H9 (cell line): ENCODE measurements around the gene HES3. TPM values are rescaled to one million over a fixed set of nuclear protein-coding genes. Genes with fewer than 3 reads are reported as not detected.

ENCODE experiments used
- DNase-seq: peaks from one replicate; pipeline ENCODE4 v3.0.0-alpha.2; 2017
- H2AFZ ChIP-seq: one replicate; pipeline ENCODE4 v1.6.1; 2013; ENCODE audit warnings: mild to moderate bottlenecking, low read length, control low read depth, moderate library complexity
- H2AK5ac ChIP-seq: 2 replicates; pipeline ENCODE4 v1.6.1; 2013; ENCODE audit warnings: low read length, control low read depth, mixed read lengths; ENCODE audit not compliant: insufficient read length
- H2BK120ac ChIP-seq: one replicate; pipeline ENCODE4 v1.6.1; 2013; ENCODE audit warnings: low read depth, mild to moderate bottlenecking, low read length, control low read depth, inconsistent platforms; ENCODE audit not compliant: poor library complexity, severe bottlenecking
- H2BK12ac ChIP-seq: 2 replicates; pipeline ENCODE4 v1.6.1; 2013; ENCODE audit warnings: low read length, control low read depth, mixed read lengths, low read depth; ENCODE audit not compliant: insufficient read length
- H2BK15ac ChIP-seq: 2 replicates; pipeline ENCODE4 v1.6.1; 2013; ENCODE audit warnings: low read depth, low read length, control low read depth
- H2BK20ac ChIP-seq: one replicate; pipeline ENCODE4 v1.6.1; 2013; ENCODE audit warnings: low read depth, mild to moderate bottlenecking, low read length, control low read depth, inconsistent platforms; ENCODE audit not compliant: poor library complexity, severe bottlenecking
- H2BK5ac ChIP-seq: 2 replicates; pipeline ENCODE4 v1.6.1; 2013; ENCODE audit warnings: low read length, control low read depth, mixed read lengths; ENCODE audit not compliant: insufficient read length
- H3K14ac ChIP-seq: 2 replicates; pipeline ENCODE4 v1.6.1; 2013; ENCODE audit warnings: low read length, control low read depth; ENCODE audit not compliant: insufficient read depth
- H3K18ac ChIP-seq: 2 replicates; pipeline ENCODE4 v1.6.1; 2013; ENCODE audit warnings: low read depth, mild to moderate bottlenecking, mixed read lengths, low read length, control low read depth; ENCODE audit not compliant: insufficient read length
- H3K23ac ChIP-seq: 2 replicates; pipeline ENCODE4 v1.6.1; 2013; ENCODE audit warnings: low read length, control low read depth, mixed read lengths, low read depth; ENCODE audit not compliant: insufficient read length
- H3K23me2 ChIP-seq: 2 replicates; pipeline ENCODE4 v1.6.1; 2013; ENCODE audit warnings: low read depth, mild to moderate bottlenecking, mixed read lengths, low read length, control low read depth; ENCODE audit not compliant: insufficient read length, poor library complexity, severe bottlenecking
- H3K27ac ChIP-seq: 2 replicates; pipeline ENCODE4 v1.5.1; 2013; ENCODE audit warnings: low read length, control low read depth, mixed read lengths, low read depth; ENCODE audit not compliant: insufficient read length
- H3K27me3 ChIP-seq: 2 replicates; pipeline ENCODE4 v1.6.1; 2013; ENCODE audit warnings: low read length, control low read depth, inconsistent platforms; ENCODE audit not compliant: insufficient read depth
- H3K4ac ChIP-seq: 2 replicates; pipeline ENCODE4 v1.6.1; 2013; ENCODE audit warnings: low read depth, mild to moderate bottlenecking, control low read depth, inconsistent platforms, low read length, moderate library complexity
- H3K4me1 ChIP-seq: 2 replicates; pipeline ENCODE4 v1.6.1; 2013; ENCODE audit warnings: low read length, control low read depth, inconsistent platforms; ENCODE audit not compliant: insufficient read depth
- H3K4me2 ChIP-seq: 2 replicates; pipeline ENCODE4 v1.6.1; 2013; ENCODE audit warnings: low read length, control low read depth, mixed read lengths; ENCODE audit not compliant: insufficient read length, insufficient read depth
- H3K56ac ChIP-seq: 2 replicates; pipeline ENCODE4 v1.6.1; 2013; ENCODE audit warnings: low read depth, mild to moderate bottlenecking, mixed read lengths, low read length, control low read depth; ENCODE audit not compliant: insufficient read length
- H3K79me1 ChIP-seq: 2 replicates; pipeline ENCODE4 v1.6.1; 2013; ENCODE audit warnings: low read depth, mild to moderate bottlenecking, moderate library complexity, low read length, control low read depth, inconsistent platforms; ENCODE audit not compliant: insufficient read depth, poor library complexity, severe bottlenecking
- H3K79me2 ChIP-seq: 2 replicates; pipeline ENCODE4 v1.6.1; 2013; ENCODE audit warnings: low read length, control low read depth, inconsistent platforms; ENCODE audit not compliant: insufficient read depth
- H3K9ac ChIP-seq: 2 replicates; pipeline ENCODE4 v1.6.1; 2013; ENCODE audit warnings: low read length, control low read depth, mixed read lengths; ENCODE audit not compliant: insufficient read length; ENCODE audit errors: extremely low read depth
- H3K9me3 ChIP-seq: one replicate; pipeline ENCODE4 v1.6.1; 2013; ENCODE audit warnings: low read depth, low read length, inconsistent platforms; ENCODE audit not compliant: control insufficient read depth
- H3T11ph ChIP-seq: one replicate; pipeline ENCODE4 v1.6.1; 2013; ENCODE audit warnings: mild to moderate bottlenecking, low read length, control low read depth, inconsistent platforms
- H4K20me1 ChIP-seq: one replicate; pipeline ENCODE4 v1.6.1; 2013; ENCODE audit not compliant: control insufficient read depth, insufficient read length, insufficient read depth
- H4K5ac ChIP-seq: 2 replicates; pipeline ENCODE4 v1.6.1; 2013; ENCODE audit warnings: low read depth, mild to moderate bottlenecking, mixed read lengths, low read length, control low read depth; ENCODE audit not compliant: insufficient read length
- H4K8ac ChIP-seq: replicated peaks from 2 replicates; pipeline ENCODE4 v1.6.1; 2013; ENCODE audit warnings: low read length, control low read depth, mixed read lengths, low read depth; ENCODE audit not compliant: insufficient read length
- H4K91ac ChIP-seq: 2 replicates; pipeline ENCODE4 v1.6.1; 2013; ENCODE audit warnings: low read depth, mild to moderate bottlenecking, moderate library complexity, mixed read lengths, low read length, control low read depth; ENCODE audit not compliant: insufficient read length
- H3K27ac Mint-ChIP-seq, 3 experiments: 2 replicates in 2 of 3; 3 replicates in 1 of 3; pipeline ENCODE4 v1.8.0; 2020 to 2021; ENCODE audit warnings: mixed read lengths in 3 of 3, mild to moderate bottlenecking in 1 of 3, moderate library complexity in 1 of 3
- H3K27me3 Mint-ChIP-seq: 2 replicates; pipeline ENCODE4 v1.8.0; 2021; ENCODE audit warnings: low read depth, mild to moderate bottlenecking, moderate library complexity, mixed read lengths
- H3K36me3 Mint-ChIP-seq, 3 experiments: 2 replicates in 2 of 3; 3 replicates in 1 of 3; pipeline ENCODE4 v1.8.0; 2020 to 2021; ENCODE audit warnings: low read depth in 3 of 3, mixed read lengths in 3 of 3; ENCODE audit not compliant: insufficient read depth in 1 of 3
- H3K4me1 Mint-ChIP-seq, 2 experiments: 2 replicates each; pipeline ENCODE4 v1.8.0; 2020; ENCODE audit warnings: mixed read lengths in 2 of 2
- H3K4me3 Mint-ChIP-seq, 2 experiments: 2 replicates in 1 of 2; 3 replicates in 1 of 2; pipeline ENCODE4 v1.8.0; 2020 to 2021; ENCODE audit warnings: mild to moderate bottlenecking in 2 of 2, mixed read lengths in 2 of 2, moderate library complexity in 1 of 2
- H3K9me3 Mint-ChIP-seq, 2 experiments: 2 replicates in 1 of 2; 3 replicates in 1 of 2; pipeline ENCODE4 v1.8.0; 2020; ENCODE audit warnings: mild to moderate bottlenecking in 2 of 2, mixed read lengths in 2 of 2, moderate library complexity in 1 of 2
- WGBS: extraction: QIAGEN DNeasy Blood & Tissue Kit; methylation state at CpG from one replicate; pipeline ENCODE4 v1.1.7; 2013; ENCODE audit warnings: missing lambda C conversion rate, low lambda C conversion rate, mixed read lengths; ENCODE audit not compliant: insufficient read length; ENCODE audit errors: extremely low coverage; 5-methylcytosine and 5-hydroxymethylcytosine counted together
- total RNA-seq: library from RNA; stranded (reverse); gene quantifications from 2 replicates; pipeline ENCODE4 v1.2.1, GENCODE V29; 2021
- TF ChIP-seq, protein P1 (sequence below): fragments of 200-600 bp; sonication (generic); conservative IDR thresholded peaks from 3 replicates; pipeline ENCODE4 v1.8.0; 2021; ENCODE audit warnings: antibody characterized with exemption, mild to moderate bottlenecking

Gene HES3
- total RNA-seq, 1 experiment from 2014 or later: 89.9 TPM

DNA sequence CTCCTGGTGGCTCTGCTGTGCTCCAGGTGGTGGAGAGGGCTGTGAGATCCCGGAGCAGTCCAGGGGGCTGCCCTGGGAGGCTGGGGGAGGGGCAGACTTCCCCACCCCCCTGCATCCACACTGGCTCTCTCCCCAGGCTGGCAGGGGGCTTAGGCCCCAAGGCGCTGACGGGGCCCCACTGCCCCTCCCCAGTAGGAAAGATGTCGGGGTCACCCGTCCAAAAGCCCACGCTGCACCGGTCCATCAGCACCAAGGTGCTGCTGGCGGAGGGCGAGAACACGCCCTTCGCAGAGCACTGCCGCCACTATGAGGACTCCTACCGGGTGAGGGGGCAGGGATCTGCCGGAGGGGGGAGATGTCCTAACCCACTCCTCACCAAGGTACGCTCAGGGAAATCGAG lies 32.2 kb upstream of the HES3 start:
- H3T11ph ChIP-seq: no peak overlapping the region
- H3K27me3 Mint-ChIP-seq: peaks cover 42% of the 10 kb centered on the region
- H3K4me2 ChIP-seq: no peak overlapping the region
- no peak overlapping the region for H3K4ac ChIP-seq
- TF ChIP-seq, protein P1, sequence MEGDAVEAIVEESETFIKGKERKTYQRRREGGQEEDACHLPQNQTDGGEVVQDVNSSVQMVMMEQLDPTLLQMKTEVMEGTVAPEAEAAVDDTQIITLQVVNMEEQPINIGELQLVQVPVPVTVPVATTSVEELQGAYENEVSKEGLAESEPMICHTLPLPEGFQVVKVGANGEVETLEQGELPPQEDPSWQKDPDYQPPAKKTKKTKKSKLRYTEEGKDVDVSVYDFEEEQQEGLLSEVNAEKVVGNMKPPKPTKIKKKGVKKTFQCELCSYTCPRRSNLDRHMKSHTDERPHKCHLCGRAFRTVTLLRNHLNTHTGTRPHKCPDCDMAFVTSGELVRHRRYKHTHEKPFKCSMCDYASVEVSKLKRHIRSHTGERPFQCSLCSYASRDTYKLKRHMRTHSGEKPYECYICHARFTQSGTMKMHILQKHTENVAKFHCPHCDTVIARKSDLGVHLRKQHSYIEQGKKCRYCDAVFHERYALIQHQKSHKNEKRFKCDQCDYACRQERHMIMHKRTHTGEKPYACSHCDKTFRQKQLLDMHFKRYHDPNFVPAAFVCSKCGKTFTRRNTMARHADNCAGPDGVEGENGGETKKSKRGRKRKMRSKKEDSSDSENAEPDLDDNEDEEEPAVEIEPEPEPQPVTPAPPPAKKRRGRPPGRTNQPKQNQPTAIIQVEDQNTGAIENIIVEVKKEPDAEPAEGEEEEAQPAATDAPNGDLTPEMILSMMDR: no peak
- H4K5ac ChIP-seq: no peak overlapping the region
- H3K36me3 Mint-ChIP-seq: peaks cover 0 to 8% (median 2%) of the 10 kb centered on the region in 3 experiments; a peak in 1 of 7 replicates
- no CpG with 5 or more reads among the region's 16 CpGs for WGBS
- H3K4me3 Mint-ChIP-seq: no peak overlapping the region
- H4K8ac ChIP-seq: no peak overlapping the region
- no peak overlapping the region for H2BK15ac ChIP-seq
- no peak overlapping the region for H3K23ac ChIP-seq
- H2BK20ac ChIP-seq: no peak overlapping the region
- H4K20me1 ChIP-seq: no peaks in the 10 kb centered on the region
- no peak overlapping the region for H2BK120ac ChIP-seq
- no peak for DNase-seq
- H3K9me3 Mint-ChIP-seq: no peaks in the 10 kb centered on the region
- H3K79me2 ChIP-seq: no peaks in the 10 kb centered on the region
- H3K27me3 ChIP-seq: no peaks in the 10 kb centered on the region; the same call in 1 of the 2 replicates
- peaks cover 10% of the 10 kb centered on the region for H3K23me2 ChIP-seq
- H2BK5ac ChIP-seq: no peak overlapping the region
- no peaks in the 10 kb centered on the region for H3K79me1 ChIP-seq
- H3K4me1 ChIP-seq: no peaks in the 10 kb centered on the region
- no peaks in the 10 kb centered on the region for H3K9me3 ChIP-seq
- H3K56ac ChIP-seq: no peak overlapping the region
- no peak overlapping the region for H3K18ac ChIP-seq
- H3K4me1 Mint-ChIP-seq: peaks cover 5 to 22% of the 10 kb centered on the region in 2 experiments
- no peak overlapping the region for H3K14ac ChIP-seq
- H4K91ac ChIP-seq: no peak overlapping the region
- no peak overlapping the region for H2BK12ac ChIP-seq
- H2AK5ac ChIP-seq: no peak overlapping the region
- no peak overlapping the region for H3K9ac ChIP-seq
- no peak overlapping the region for H2AFZ ChIP-seq
- H3K27ac Mint-ChIP-seq: no peak overlapping the region; a peak in 1 of 7 replicates
- no peak overlapping the region for H3K27ac ChIP-seq
